GM06990 (cell line): ENCODE results near the gene ARFIP1.

Experiments
- DNase-seq: peaks from one replicate; pipeline ENCODE4 v3.0.0-alpha.2; 2011; ENCODE audit not compliant: insufficient read length; ENCODE audit errors: extremely low read depth
- H3K27me3 ChIP-seq: replicated peaks from 2 replicates; pipeline ENCODE4 v1.6.0; 2011; ENCODE audit warnings: low read length; ENCODE audit not compliant: control insufficient read depth, insufficient read depth
- H3K36me3 ChIP-seq: 2 replicates; pipeline ENCODE4 v1.5.1; 2011; ENCODE audit warnings: low read length; ENCODE audit not compliant: control insufficient read depth, insufficient read depth
- H3K4me3 ChIP-seq: replicated peaks from 2 replicates; pipeline ENCODE4 v1.5.1; 2011; ENCODE audit warnings: low read depth, mild to moderate bottlenecking, control low read depth, low read length
- TF ChIP-seq, protein P1 (sequence below): IDR thresholded peaks from 2 replicates; pipeline ENCODE4 v1.5.1; 2011; ENCODE audit warnings: low read length, control low read depth, mild to moderate bottlenecking, inconsistent platforms; ENCODE audit not compliant: insufficient read depth, poor library complexity, severe bottlenecking

ARFIP1 gene

GRCh38 chr4:152942346-152942745 lies 162.6 kb downstream of the ARFIP1 start:
- no peaks in the 10 kb centered on the region; the same call in none of the 2 replicates for H3K27me3 ChIP-seq
- H3K4me3 ChIP-seq, result no peak overlapping the region
- no peaks in the 10 kb centered on the region for H3K36me3 ChIP-seq
- TF ChIP-seq, protein P1, sequence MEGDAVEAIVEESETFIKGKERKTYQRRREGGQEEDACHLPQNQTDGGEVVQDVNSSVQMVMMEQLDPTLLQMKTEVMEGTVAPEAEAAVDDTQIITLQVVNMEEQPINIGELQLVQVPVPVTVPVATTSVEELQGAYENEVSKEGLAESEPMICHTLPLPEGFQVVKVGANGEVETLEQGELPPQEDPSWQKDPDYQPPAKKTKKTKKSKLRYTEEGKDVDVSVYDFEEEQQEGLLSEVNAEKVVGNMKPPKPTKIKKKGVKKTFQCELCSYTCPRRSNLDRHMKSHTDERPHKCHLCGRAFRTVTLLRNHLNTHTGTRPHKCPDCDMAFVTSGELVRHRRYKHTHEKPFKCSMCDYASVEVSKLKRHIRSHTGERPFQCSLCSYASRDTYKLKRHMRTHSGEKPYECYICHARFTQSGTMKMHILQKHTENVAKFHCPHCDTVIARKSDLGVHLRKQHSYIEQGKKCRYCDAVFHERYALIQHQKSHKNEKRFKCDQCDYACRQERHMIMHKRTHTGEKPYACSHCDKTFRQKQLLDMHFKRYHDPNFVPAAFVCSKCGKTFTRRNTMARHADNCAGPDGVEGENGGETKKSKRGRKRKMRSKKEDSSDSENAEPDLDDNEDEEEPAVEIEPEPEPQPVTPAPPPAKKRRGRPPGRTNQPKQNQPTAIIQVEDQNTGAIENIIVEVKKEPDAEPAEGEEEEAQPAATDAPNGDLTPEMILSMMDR, result no peak
- no peak for DNase-seq

GRCh38 chr4:152943672-152944071 lies 163.9 kb downstream of the ARFIP1 start:
- DNase-seq, result no peak
- Histone ChIP-seq H3K36me3 (no peaks in the 10 kb centered on the region), H3K27me3 (no peaks in the 10 kb centered on the region; the same call in none of the 2 replicates), H3K4me3 (no peak overlapping the region)
- TF ChIP-seq, protein P1, result no peak

GRCh38 chr4:152944666-152945320 lies 165.0 kb downstream of the ARFIP1 start:
- no peaks in the 10 kb centered on the region for H3K36me3 ChIP-seq
- H3K27me3 ChIP-seq, result no peaks in the 10 kb centered on the region
- TF ChIP-seq, protein P1, result no peak
- H3K4me3 ChIP-seq, result no peak overlapping the region
- no peak for DNase-seq

DNA sequence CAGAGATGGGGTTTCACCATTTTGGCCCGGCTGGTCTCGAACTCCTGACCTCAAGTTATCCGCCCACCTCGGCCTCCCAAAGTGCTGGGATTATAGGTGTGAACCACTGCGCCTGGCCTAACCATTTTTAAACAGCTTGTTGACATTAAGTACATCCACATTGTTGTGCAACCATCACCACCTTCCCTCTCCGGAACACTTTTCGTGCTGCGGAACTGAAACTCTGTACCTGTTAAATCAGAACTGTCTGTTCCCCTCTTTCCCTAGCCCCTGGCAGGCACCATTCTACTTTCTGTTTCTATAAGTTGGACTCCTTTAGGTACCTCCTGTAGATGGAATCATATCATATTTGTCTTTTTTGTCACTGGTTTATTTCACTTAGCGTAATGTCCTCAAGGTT lies 165.9 kb downstream of the ARFIP1 start:
- DNase-seq, result no peak
- TF ChIP-seq, protein P1, result no peak
- Histone ChIP-seq H3K27me3 (no peaks in the 10 kb centered on the region), H3K4me3 (no peak overlapping the region), H3K36me3 (no peaks in the 10 kb centered on the region)

DNA sequence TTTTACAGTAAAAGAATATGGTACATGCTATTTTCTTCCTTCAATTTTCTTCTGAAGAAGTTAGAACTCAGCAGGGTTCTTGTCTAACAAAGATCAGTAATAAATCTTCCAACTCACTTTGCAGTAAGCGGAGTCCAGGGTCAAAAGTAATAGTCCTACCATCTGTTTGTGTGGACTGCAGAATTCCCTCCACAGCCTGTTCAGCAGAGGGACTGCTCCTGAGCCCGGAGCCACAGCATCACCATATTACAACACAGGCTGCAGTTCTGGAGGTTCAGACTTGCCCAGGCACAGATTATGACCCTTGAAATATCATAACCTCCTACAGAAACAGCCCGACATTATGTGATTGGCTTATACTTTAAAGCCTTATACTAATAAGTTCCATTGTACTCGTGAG lies 166.7 kb downstream of the ARFIP1 start:
- no peaks in the 10 kb centered on the region for H3K36me3 ChIP-seq
- DNase-seq, result no peak
- TF ChIP-seq, protein P1, result no peak

GRCh38 chr4:152947311-152947710 lies 167.6 kb downstream of the ARFIP1 start:
- no peaks in the 10 kb centered on the region for H3K36me3 ChIP-seq
- no peak overlapping the region for H3K4me3 ChIP-seq
- DNase-seq, result no peak
- TF ChIP-seq, protein P1, result no peak
- no peaks in the 10 kb centered on the region for H3K27me3 ChIP-seq

More for the DNA sequence above, 166.7 kb downstream of the ARFIP1 start:
- Histone ChIP-seq H3K4me3 (no peak overlapping the region), H3K27me3 (no peaks in the 10 kb centered on the region)
